HK-2 (cell line): ENCODE data around the gene TXNL4A.
"Not testable (repeated sequence)": the region's sequence is repeated elsewhere in the genome, so short reads cannot be mapped to it uniquely, and the experiment has no call there.

Source experiments
- DNase-seq: peaks from one replicate; pipeline ENCODE4 v3.0.0-alpha.2; 2018; ENCODE audit not compliant: unreplicated experiment

TXNL4A gene

GRCh38 chr18:79964330-79965118 lies 23.8 kb downstream of the TXNL4A start, which contains the start of gene HSBP1L1:
HSBP1L1 (plus strand) TSS chr18:79964643; CDS start chr18:79964736, 93 bp downstream.
- peak; percentile 59 for DNase-seq

GRCh38 chr18:79963658-79964329 lies 24.6 kb downstream of the TXNL4A start:
- no peak for DNase-seq

GRCh38 chr18:79962835-79963657 lies 25.3 kb downstream of the TXNL4A start:
- no peak for DNase-seq

- no peak for DNase-seq
Observed at GRCh38 chr18:79962311-79962710, 26.1 kb downstream of the TXNL4A start.

- DNase-seq = no peak
Observed at GRCh38 chr18:79961527-79962291, 26.7 kb downstream of the TXNL4A start.

GRCh38 chr18:79960921-79961526 lies 27.3 kb downstream of the TXNL4A start:
- DNase-seq = no peak

GRCh38 chr18:79960161-79960801 lies 28.1 kb downstream of the TXNL4A start:
- not testable (repeated sequence) for DNase-seq

- DNase-seq = no peak
Observed at GRCh38 chr18:79958981-79959380, 29.4 kb downstream of the TXNL4A start.

- DNase-seq = no peak
Observed at GRCh38 chr18:79956276-79956675, 32.1 kb downstream of the TXNL4A start.

- DNase-seq = no peak
Observed at GRCh38 chr18:79955302-79956075, 32.9 kb downstream of the TXNL4A start.

- DNase-seq = no peak
Observed at GRCh38 chr18:79954791-79955190, 33.6 kb downstream of the TXNL4A start.

- DNase-seq = no peak
Observed at GRCh38 chr18:79953971-79954651, 34.3 kb downstream of the TXNL4A start.

- DNase-seq = no peak
Observed at GRCh38 chr18:79952996-79953559, 35.3 kb downstream of the TXNL4A start.

GRCh38 chr18:79952456-79952995 lies 35.8 kb downstream of the TXNL4A start:
- no peak for DNase-seq

GRCh38 chr18:79951545-79952455 lies 36.6 kb downstream of the TXNL4A start, which contains the start of gene SLC66A2:
SLC66A2 (minus strand) TSS chr18:79951653; CDS start chr18:79950926, 727 bp downstream.
- DNase-seq = peak; percentile 85

- DNase-seq = peak; percentile 33
Observed at GRCh38 chr18:79950515-79951341, 37.6 kb downstream of the TXNL4A start.
